Suppressor macrophage treated with lipopolysaccharide for 1 hour (primary cell): ENCODE measurements around the gene SLC17A1.
"Not testable (repeated sequence)": the region's sequence is repeated elsewhere in the genome, so short reads cannot be mapped to it uniquely, and the experiment has no call there.

Experiments
- DNase-seq, 3 donors: peaks; one replicate each; pipeline ENCODE4 v3.0.0-alpha.2; 2020 to 2022

Gene SLC17A1

GRCh38 chr6:25755483-25755882 lies 76.4 kb downstream of the SLC17A1 start:
- DNase-seq, result no peak

DNA sequence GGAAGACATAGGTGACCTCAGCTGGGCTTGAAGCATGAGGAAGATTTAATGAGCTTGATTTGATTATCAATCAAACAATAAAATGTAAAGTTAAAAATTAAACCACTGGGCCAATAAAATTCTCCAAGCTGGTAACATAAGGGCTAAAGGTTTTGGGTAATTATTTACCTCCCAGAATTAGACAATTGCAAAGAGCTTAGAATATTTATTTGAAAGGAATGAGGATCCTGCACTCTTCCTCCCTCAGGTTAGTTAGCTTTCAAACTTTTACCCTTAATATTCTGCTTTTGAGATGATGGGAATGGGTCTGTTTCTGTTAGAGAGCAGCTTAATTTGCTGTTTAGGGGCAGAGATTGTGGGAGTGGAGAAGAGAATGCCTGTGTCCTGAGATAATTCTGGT lies 77.3 kb downstream of the SLC17A1 start, which contains the start of gene SLC17A4:
Gene SLC17A4, plus strand, starts transcription at position 208 of the 400 bp plus-strand sequence. CDS start 7,221 bp downstream, outside the sequence.
- DNase-seq, result no peak

- DNase-seq, result no peak
Measured at GRCh38 chr6:25753079-25753478, 78.8 kb downstream of the SLC17A1 start.

DNA sequence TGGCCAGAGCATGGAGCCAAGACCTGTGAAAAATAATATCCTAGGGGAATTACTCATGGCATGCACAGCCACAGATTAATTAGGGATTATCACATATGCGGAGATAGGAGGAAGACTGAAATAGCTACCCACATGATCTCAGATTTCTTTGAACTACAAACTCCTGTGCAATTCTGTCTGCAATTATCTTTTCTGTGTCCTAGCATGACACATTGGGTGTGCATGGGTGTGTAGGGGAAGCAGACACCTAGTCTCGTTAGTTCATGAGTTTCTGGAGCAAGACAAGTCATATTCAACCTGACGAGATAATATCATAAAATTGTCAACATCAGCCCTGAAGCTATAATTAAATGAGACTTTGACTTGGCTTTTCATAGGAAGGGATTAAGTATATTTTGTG lies 80.9 kb downstream of the SLC17A1 start:
- DNase-seq, result no peak

- DNase-seq, result no peak
Measured at GRCh38 chr6:25749837-25750236, 82.0 kb downstream of the SLC17A1 start.

GRCh38 chr6:25748601-25749517 lies 83.0 kb downstream of the SLC17A1 start:
- DNase-seq, result not testable (repeated sequence)

DNA sequence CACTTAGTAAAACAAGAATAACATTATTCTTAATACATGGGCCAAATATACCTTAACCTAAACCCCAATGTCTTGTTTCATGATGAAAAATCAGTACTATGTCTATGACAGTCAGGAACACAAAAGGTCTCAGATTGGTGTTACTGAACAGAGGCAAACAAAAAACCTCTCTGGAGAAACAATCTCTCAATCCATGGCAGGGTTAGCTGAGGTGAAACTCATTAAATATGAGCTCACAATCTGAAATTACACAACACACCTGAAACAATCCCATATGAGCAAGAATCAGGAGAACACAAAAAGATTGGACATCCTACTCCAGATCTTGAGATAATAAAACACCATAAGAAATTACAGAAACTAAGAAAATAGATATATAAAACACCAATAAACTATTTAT lies 83.8 kb downstream of the SLC17A1 start:
- DNase-seq, result no peak

GRCh38 chr6:25747477-25747876 lies 84.4 kb downstream of the SLC17A1 start:
- DNase-seq, result no peak

- DNase-seq, result no peak
Measured at GRCh38 chr6:25746968-25747367, 84.9 kb downstream of the SLC17A1 start.

GRCh38 chr6:25745836-25746235 lies 86.0 kb downstream of the SLC17A1 start:
- DNase-seq, result no peak

DNA sequence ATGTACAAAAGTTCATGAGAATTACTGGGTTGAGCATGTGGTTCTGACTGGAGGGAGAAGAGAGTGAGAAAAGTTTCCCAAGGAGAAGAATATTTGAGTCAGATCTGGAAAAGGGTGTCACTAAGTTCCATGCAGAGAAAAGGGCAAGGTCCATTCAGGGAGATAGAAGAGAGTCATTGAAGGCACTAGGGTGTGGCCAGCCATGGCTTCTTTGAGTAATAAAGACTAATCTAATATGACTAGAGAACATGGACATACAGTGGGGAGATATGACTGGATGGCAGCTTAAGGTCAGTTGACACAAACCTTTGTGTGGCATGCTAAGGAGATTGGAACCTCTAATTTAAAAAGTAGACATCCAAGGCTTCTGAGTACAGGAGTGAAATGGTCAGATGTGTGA lies 88.0 kb downstream of the SLC17A1 start:
- DNase-seq, result no peak

DNA sequence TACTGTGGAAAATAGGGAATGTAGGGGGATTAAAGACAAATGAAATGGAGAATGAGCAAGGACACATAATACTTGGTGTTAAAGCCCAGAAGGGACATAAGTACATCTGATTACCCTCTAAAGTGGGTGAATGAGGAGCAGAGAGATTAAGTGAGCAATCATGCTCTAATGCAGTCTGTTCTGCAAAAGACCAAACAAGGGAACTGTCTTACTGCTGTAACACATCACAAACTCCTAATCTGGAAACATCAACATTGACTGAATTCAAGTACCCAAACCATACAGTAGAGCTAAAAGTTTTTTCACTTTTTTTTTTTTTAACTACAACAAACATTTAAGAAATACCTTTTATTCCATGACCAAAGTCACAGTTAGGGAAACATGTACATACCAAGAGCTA lies 96.6 kb downstream of the SLC17A1 start:
- no peak for DNase-seq
